ENCODE measurements around the gene EIF3K. TPM values are rescaled to one million over a fixed set of nuclear protein-coding genes. Genes with fewer than 3 reads are reported as not detected.
A peak's percentile ranks its signal among the peaks of the same experiment; 100 is the strongest.

EIF3K gene
- total RNA-seq, 1 experiment from 2014 or later, result 375 TPM

DNA sequence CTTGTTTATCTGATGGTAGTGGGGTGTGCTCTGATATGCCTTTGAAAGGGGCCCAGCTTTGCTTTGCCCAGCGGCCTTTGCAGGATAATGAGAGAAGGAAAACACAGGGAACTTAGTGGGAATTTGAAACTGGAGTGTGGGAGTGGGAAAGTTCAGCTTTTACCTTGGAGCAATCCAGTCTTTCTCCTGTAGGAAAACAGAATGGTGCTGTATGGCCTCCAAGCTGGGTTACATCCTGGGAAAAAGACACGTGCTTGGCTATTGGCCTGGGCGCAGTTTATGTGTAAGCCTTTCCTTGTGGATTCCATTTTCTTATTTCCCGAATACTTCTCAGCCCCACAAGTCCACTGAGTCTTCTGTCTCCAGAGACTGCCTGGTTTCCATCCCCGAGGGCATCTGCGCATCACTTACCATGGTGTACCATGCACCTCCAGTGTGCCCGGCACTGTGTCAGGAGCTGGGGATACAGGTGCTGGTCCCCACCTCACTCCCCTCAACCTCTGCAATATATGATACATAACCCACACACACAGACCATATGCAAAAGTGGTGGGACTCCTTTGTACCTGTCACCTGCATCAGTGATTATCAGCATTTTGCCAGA lies 60.0 kb downstream of the EIF3K start:
- Mint-ChIP-seq H3K27ac (ENCODE audit: low read depth, unreplicated experiment) (peak overlapping the region; percentile 60), H3K27me3 (ENCODE audit: insufficient read depth, unreplicated experiment) (no peaks in the 10 kb centered on the region), H3K36me3 (ENCODE audit: insufficient read depth, unreplicated experiment) (peaks cover 76% of the 10 kb centered on the region), H3K4me3 (ENCODE audit: unreplicated experiment) (no peak overlapping the region), H3K4me1 (ENCODE audit: insufficient read depth, unreplicated experiment) (peaks cover 60% of the 10 kb centered on the region), H3K9me3 (ENCODE audit: unreplicated experiment) (no peaks in the 10 kb centered on the region)
- no peak for TF ChIP-seq CTCF (IDR thresholded peaks at IDR 0.05; ENCODE audit: unreplicated experiment)
- intact Hi-C loops (cut with micrococcal nuclease), result no loop called here
- BruUV-seq (replicated peaks), result no TSS peak
- DNase-seq (ENCODE audit: unreplicated experiment), result no peak
- ChIA-PET POLR2A (no interaction called here), CTCF (interaction anchor here (0.6 to 1.3 kb wide), 3 partner anchors 14 to 276 kb away, joined by 3 to 4 read pairs (median 3); partner anchors contain the start of gene FAM98C)

GRCh38 chr19:38679839-38680238 lies 60.9 kb downstream of the EIF3K start:
- Mint-ChIP-seq H3K27me3 (ENCODE audit: insufficient read depth, unreplicated experiment) (no peaks in the 10 kb centered on the region), H3K27ac (ENCODE audit: low read depth, unreplicated experiment) (peak overlapping the region; percentile 78), H3K36me3 (ENCODE audit: insufficient read depth, unreplicated experiment) (peaks cover 67% of the 10 kb centered on the region), H3K9me3 (ENCODE audit: unreplicated experiment) (no peaks in the 10 kb centered on the region), H3K4me3 (ENCODE audit: unreplicated experiment) (no peak overlapping the region), H3K4me1 (ENCODE audit: insufficient read depth, unreplicated experiment) (peaks cover 59% of the 10 kb centered on the region)
- intact Hi-C loops (cut with micrococcal nuclease), result no loop called here
- no TSS peak for BruUV-seq (replicated peaks)
- ChIA-PET POLR2A (interaction anchor here (4.3 to 15.0 kb wide), 2 partner anchors 12 to 24 kb away, joined by 31 to 521 read pairs; partner anchors contain the start of gene ACTN4), CTCF (no interaction called here)
- TF ChIP-seq CTCF (IDR thresholded peaks at IDR 0.05; ENCODE audit: unreplicated experiment), result no peak
- DNase-seq (ENCODE audit: unreplicated experiment), result no peak

DNA sequence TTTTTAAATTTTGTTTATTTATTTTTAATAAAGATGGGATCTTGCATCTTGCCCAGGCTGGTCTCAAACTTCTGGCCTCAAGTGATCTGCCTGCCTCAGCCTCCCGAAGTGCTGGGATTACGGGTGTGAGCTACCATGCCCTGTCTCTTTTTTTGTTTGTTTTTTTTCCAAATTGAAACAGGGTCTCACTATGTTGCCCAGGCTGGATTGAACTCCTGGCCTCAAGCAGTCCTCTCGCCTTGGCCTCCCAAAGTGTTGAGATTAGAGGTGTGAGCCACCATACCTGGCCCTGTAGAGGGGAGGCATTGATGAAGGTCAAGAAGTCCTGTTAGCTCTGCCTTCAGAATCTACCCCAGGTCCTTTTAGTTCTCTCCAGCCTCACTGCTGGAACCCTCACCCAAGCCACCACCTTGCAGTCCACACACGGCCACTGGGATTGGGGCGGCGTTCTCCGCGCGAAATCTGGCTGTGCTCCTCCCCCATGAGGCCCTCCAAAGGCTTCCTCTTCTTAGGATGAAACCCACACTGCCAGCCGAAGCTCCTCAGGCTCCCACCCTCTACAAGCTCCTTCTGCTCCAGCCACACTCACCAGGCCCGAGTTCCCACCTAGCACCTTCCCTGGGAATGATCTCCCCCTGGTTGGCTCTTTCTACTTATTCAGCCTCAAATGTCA lies 63.3 kb downstream of the EIF3K start:
- CTCF ChIA-PET, result interaction anchor here (0.6 to 1.6 kb wide), 10 partner anchors 14 to 167 kb away, joined by 3 to 9 read pairs (median 3); partner anchors contain the start of gene ACTN4
- DNase-seq (ENCODE audit: unreplicated experiment), result no peak
- no peaks in the 10 kb centered on the region for H3K27me3 Mint-ChIP-seq (ENCODE audit: insufficient read depth, unreplicated experiment)
- no peaks in the 10 kb centered on the region for H3K9me3 Mint-ChIP-seq (ENCODE audit: unreplicated experiment)
- peaks cover 65% of the 10 kb centered on the region for H3K4me1 Mint-ChIP-seq (ENCODE audit: insufficient read depth, unreplicated experiment)
- POLR2A ChIA-PET, result interaction anchor here (2.2 to 15.0 kb wide), 4 partner anchors 10 to 156 kb away, joined by 15 to 521 read pairs (median 24); partner anchors contain the start of gene ACTN4
- BruUV-seq (replicated peaks), result no TSS peak
- no peak overlapping the region for H3K4me3 Mint-ChIP-seq (ENCODE audit: unreplicated experiment)
- peaks cover 54% of the 10 kb centered on the region for H3K36me3 Mint-ChIP-seq (ENCODE audit: insufficient read depth, unreplicated experiment)
- H3K27ac Mint-ChIP-seq (ENCODE audit: low read depth, unreplicated experiment), result peak overlapping the region; percentile 98
- intact Hi-C loops (cut with micrococcal nuclease), result no loop called here
- TF ChIP-seq CTCF (IDR thresholded peaks at IDR 0.05; ENCODE audit: unreplicated experiment), result no peak

GRCh38 chr19:38682872-38683392 lies 63.9 kb downstream of the EIF3K start:
- intact Hi-C loops (cut with micrococcal nuclease), result no loop called here
- Mint-ChIP-seq H3K4me3 (ENCODE audit: unreplicated experiment) (peak overlapping the region; percentile 48), H3K27me3 (ENCODE audit: insufficient read depth, unreplicated experiment) (no peaks in the 10 kb centered on the region), H3K4me1 (ENCODE audit: insufficient read depth, unreplicated experiment) (peaks cover 70% of the 10 kb centered on the region), H3K9me3 (ENCODE audit: unreplicated experiment) (no peaks in the 10 kb centered on the region), H3K36me3 (ENCODE audit: insufficient read depth, unreplicated experiment) (peaks cover 53% of the 10 kb centered on the region), H3K27ac (ENCODE audit: low read depth, unreplicated experiment) (peak overlapping the region; percentile 98)
- no peak for DNase-seq (ENCODE audit: unreplicated experiment)
- BruUV-seq (replicated peaks), result no TSS peak
- ChIA-PET POLR2A (interaction anchor here (0.7 to 15.0 kb wide), 9 partner anchors 8 to 166 kb away, joined by 3 to 521 read pairs (median 6); partner anchors contain the start of genes ACTN4, ECH1 and HNRNPL), CTCF (interaction anchor here (0.6 to 1.6 kb wide), 10 partner anchors 13 to 167 kb away, joined by 3 to 9 read pairs (median 3); partner anchors contain the start of gene ACTN4)
- TF ChIP-seq CTCF (IDR thresholded peaks at IDR 0.05; ENCODE audit: unreplicated experiment), result no peak

Measured in MCF 10A (cell line).